ENCODE measurements around the gene ATAD3B. TPM values are rescaled to one million over a fixed set of nuclear protein-coding genes. Genes with fewer than 3 reads are reported as not detected.

The ATAD3B gene
- total RNA-seq, 1 donor from 2014 or later, result 44.3 TPM

DNA sequence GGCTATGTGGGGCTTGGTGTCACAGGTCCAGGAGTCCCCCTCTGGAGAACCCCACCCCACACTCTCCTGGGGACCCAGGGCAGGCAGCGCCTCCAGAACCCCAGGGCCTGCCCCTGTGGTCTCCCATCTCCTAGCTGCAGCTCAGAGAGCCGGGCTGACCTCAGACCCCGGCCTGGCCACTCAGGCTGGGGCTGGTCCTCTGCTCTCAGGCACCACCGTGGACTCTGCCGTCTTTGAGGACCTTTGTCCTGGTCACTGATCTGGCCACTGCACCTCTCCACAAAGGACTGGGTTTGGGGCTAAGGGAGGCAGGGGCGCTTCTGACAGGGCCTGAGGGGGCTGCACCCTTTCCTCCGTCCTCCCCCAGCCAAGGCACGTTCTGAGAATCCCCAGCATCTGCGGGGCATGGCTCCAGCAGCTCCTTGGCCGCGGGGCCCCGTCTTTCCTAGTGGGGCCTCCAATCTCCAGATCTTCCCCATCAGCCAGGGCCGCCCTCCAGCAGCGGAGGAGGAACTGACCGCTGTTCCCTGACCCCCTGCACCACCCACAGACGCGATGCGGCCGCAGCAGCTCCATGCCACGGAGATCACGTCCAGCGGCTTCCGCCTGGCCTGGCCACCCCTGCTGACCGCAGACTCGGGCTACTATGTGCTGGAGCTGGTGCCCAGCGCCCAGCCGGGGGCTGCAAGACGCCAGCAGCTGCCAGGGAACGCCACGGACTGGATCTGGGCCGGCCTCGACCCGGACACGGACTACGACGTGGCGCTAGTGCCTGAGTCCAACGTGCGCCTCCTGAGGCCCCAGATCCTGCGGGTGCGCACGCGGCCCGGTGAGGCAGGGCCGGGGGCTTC lies 32.8 kb upstream of the ATAD3B start:
- Mint-ChIP-seq H3K9me3 (no peaks in the 10 kb centered on the region), H3K27me3 (no peaks in the 10 kb centered on the region), H3K4me3 (no peak overlapping the region), H3K36me3 (no peaks in the 10 kb centered on the region), H3K4me1 (ENCODE audit: unreplicated experiment) (peaks cover 5% of the 10 kb centered on the region), H3K27ac (no peak overlapping the region)
- no peak for DNase-seq (ENCODE audit: extremely low spot score, unreplicated experiment)
- no peak for TF ChIP-seq CTCF (conservative IDR thresholded peaks at IDR 0.05)

- H3K9me3 Mint-ChIP-seq, result no peaks in the 10 kb centered on the region
- H3K4me1 Mint-ChIP-seq (ENCODE audit: unreplicated experiment), result peaks cover 5% of the 10 kb centered on the region
- H3K36me3 Mint-ChIP-seq, result no peaks in the 10 kb centered on the region
- no peak for TF ChIP-seq CTCF (conservative IDR thresholded peaks at IDR 0.05)
- no peak overlapping the region for H3K4me3 Mint-ChIP-seq
- no peaks in the 10 kb centered on the region for H3K27me3 Mint-ChIP-seq
- no peak overlapping the region for H3K27ac Mint-ChIP-seq
- no peak for DNase-seq (ENCODE audit: extremely low spot score, unreplicated experiment)
These were observed 31.9 kb upstream of the ATAD3B start for GRCh38 chr1:1439546-1440261.

GRCh38 chr1:1440262-1441001 lies 31.1 kb upstream of the ATAD3B start:
- H3K36me3 Mint-ChIP-seq, result no peaks in the 10 kb centered on the region
- no peak for TF ChIP-seq CTCF (conservative IDR thresholded peaks at IDR 0.05)
- H3K9me3 Mint-ChIP-seq, result no peaks in the 10 kb centered on the region
- H3K27me3 Mint-ChIP-seq, result no peaks in the 10 kb centered on the region
- H3K4me1 Mint-ChIP-seq (ENCODE audit: unreplicated experiment), result peaks cover 5% of the 10 kb centered on the region
- DNase-seq (ENCODE audit: extremely low spot score, unreplicated experiment), result no peak
- peak overlapping the region; percentile 64 for H3K27ac Mint-ChIP-seq
- no peak overlapping the region for H3K4me3 Mint-ChIP-seq

GRCh38 chr1:1441002-1441888 lies 30.3 kb upstream of the ATAD3B start:
- DNase-seq (ENCODE audit: extremely low spot score, unreplicated experiment), result peak; percentile 78
- peak; percentile 81 for TF ChIP-seq CTCF (conservative IDR thresholded peaks at IDR 0.05)
- H3K9me3 Mint-ChIP-seq, result no peaks in the 10 kb centered on the region
- H3K36me3 Mint-ChIP-seq, result no peaks in the 10 kb centered on the region
- peak overlapping the region; percentile 64 for H3K27ac Mint-ChIP-seq
- H3K4me3 Mint-ChIP-seq, result no peak overlapping the region
- no peaks in the 10 kb centered on the region for H3K27me3 Mint-ChIP-seq
- peaks cover 5% of the 10 kb centered on the region for H3K4me1 Mint-ChIP-seq (ENCODE audit: unreplicated experiment)
